Measurements from ENCODE around the gene ZNF180.

GRCh38 chr19:44447916-44448674, 52.2 kb downstream of the ZNF180 start, which contains the start of gene ZNF229:
- TF ChIP-seq CTCF (IDR thresholded peaks at IDR 0.05) (no peak), EZH2 (IDR thresholded peaks at IDR 0.05; ENCODE audit: borderline replicate concordance, insufficient read depth, low read depth, low read length, poor library complexity, severe bottlenecking) (no peak)

All from B cell (primary cell).